NCI-H2081 (cell line): ENCODE data around the gene DLX6.
A peak's percentile ranks its signal among the peaks of the same experiment; 100 is the strongest.

ENCODE experiments used
- DNase-seq, 2 experiments: peaks; one replicate each; lab custom pipeline; 2025; lab: John Stamatoyannopoulos, UW

Gene DLX6

DNA sequence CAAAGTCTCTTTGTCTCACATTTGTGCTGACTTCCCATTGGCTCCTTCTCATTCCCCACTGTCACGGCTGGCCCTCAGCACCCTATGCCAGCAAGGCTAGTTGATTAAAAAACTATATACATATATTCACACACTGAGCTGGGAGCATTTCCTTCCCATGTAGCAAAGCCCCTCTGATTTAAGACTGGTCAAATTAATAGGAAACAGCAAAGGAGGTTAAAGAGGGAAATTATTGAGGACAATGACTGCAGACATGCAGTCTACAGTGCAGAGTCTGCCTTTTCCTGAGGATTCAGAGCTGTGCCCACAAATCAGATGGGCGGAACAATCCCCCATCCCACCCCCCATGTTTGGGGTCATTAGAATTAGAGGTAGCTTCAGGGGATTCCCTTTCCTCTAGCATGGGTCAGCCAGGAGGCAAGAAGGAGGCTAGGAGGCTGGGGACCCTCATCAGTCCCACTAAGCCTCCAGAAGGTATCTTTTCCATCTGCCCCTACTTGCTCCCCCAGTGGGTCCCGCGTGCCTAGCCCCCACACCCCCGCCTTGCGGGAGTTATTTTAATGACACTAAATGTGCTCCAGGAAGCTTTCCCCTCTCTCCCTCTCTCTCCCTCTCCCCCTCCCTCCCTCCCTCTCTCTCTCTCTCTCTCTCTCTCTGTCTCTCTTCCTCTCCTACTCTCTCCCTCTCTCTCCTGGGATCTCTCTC is 9.8 kb upstream of the DLX6 start:
- no peak for DNase-seq

DNA sequence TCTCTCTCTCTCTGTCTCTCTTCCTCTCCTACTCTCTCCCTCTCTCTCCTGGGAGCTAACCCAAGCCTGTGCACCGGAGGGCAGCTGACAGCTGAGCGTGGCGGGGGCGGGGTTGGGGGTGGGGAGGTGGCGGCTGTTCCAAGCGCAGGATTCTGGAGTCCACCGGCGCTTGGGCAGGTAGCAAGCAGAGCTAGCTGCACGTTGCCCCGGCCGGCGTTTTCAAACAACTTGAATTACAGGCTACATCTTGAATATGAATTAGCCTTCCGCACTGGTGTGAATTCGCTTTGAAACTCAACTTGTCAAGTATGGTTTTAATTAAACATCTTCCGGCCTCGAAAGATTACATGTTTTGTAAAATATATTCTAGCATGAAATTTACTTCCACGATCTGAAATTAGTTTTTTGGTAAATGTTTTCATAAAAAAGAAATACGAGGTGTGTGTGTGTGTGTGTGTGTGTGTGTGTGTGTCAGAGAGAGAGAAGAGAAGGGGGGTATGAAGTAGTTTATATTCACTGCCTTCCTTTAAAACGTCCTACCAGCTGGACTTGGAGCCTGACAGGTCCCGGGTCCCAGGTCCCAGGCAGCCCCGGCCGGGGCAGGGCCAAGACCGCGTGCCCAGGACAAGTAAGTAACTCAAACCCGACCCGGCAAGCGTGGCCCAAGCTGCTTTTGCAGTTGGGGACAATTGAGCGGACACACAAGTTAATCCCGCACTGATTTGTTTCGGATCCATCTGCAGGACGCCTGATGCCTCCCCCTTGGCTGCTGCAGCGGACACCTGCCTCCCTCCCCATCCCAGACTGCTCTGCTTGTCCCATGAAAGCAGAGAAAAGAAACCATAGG is 9.0 kb upstream of the DLX6 start:
- DNase-seq, result no peak

DNA sequence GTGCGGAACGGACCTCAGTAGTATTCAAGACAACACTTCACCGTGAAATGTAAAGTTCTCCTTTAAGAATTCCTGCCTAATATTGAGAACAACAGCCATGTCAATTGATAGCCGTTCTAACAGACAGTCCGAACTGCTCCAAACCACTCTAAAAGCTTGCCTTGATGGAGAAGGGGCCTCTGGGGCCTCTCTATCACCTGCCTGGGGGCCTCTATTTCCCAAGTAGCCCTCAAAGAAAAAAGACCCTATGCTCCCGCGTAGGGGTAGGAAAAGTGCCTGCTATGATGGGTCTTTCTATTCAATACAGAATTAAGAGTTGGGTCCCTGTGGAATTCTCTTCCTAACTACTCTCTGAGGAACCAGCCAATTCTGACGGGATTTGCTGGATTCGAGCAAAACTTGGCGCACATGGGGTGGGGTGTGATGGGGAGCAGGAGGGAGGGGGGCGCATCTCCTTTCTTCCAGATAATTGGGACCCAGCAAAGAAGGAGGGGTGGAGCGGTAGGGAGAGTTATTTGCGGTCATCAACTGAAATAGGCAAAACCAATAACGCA is 8.3 kb upstream of the DLX6 start:
- no peak for DNase-seq

DNA sequence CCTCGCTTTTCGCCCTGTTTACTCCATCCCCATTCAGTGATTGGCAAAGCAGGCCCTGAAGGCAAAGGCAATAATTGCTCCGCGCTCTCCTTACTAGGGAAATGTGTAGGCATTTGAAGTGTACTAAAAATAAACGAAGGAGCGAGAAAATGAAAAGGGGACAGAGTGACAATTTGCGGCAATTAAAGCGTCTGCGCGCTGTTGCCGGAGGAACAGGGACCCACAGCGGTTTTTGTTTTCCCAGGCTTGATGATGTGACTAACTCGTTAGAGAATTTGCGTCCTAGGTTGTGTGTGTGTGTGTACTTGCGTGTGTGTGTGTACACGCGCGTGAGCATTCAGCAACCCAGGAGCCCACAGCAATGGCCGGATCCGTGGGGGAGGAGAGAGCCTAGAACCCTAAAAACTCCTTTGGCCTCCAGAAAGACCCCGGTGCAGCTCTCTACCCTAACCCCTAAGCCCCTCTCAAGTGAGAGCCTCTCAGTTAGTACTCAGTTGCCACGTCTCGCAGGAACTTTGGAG is 7.8 kb upstream of the DLX6 start:
- no peak for DNase-seq

DNA sequence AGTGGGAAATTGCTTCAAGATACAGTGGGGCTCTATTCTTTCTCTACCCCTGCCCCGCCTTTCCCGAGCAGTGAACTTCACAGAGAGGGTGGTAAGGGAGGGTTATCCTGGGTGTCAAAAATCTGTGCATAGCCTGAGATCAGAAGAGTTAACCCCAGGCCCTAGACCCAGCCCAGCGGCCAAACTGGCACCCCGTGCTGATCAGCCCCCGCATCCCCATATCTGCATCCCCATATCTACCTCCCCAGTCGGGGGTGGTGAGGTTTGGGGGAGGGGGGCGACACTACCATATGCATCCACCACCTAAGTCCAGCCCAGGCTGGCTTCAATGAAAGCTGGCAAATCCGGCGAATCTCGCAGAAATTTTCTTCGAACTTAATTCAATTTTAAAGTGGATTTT is 7.0 kb upstream of the DLX6 start:
- no peak for DNase-seq

DNA sequence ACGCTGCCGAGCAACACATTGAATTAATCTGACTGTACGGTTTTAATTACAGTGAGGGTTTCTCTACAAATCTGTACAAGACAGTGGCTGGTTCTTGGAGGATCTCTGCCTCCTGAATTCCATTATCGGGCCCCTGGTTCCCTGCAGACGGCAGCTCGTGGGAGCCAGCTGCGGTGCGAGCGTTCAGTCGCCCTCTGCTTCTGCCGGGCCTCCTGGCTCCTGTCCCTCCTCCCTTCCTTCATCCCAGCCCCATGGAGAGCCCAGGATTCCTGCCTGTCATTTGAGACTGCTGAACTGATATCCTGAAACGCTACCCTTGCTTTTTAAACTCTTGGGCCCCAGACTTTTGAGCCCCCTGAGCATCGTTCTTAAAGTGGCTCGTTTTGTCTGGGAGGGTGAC is 6.6 kb upstream of the DLX6 start:
- DNase-seq, result no peak

GRCh38 chr7:97001221-97001620 is 4.1 kb upstream of the DLX6 start:
- DNase-seq, result no peak

GRCh38 chr7:97001656-97002554 is 3.4 kb upstream of the DLX6 start:
- no peak for DNase-seq

DNA sequence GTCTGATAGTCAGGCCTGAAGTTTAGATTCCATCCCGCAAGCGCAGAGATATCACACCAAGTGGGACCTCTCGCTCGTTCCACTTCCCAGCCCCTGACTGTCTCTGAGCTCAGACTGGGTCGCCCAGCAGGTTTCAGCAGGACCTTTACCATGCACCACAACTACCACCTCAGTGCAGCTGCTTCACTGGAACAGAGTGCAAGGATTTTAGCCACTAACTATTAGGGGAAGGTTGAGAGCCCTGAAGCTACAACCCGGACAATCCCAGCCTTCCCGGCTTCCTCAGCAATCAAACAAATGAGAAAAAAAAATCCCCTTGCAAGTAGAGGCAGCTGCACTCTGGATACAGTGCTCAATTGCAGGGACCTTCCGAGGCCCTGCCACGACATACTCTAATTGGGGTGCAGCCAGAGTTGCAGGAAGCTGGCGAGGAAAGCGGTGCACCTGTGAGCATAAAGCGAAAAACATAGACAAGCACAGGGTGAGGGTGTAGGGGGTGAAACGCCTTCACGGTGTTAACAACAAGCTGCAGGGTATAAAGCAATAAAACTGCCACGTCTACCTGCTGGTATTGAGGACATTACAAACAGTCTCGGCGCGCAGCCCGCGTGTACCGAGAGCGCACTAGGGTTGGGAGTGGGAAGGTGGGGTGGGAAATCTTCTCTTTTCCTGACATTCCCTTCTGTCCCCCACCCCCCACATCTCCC is 2.6 kb upstream of the DLX6 start:
- DNase-seq, result no peak

- DNase-seq, result no peak
Observed at GRCh38 chr7:97003262-97004246, 1.8 kb upstream of the DLX6 start.

- peak in 1 of 2 experiments; percentile 97 for DNase-seq
Observed at GRCh38 chr7:97004247-97005182, 838 bp upstream of the DLX6 start.

GRCh38 chr7:97006055-97006815 is 882 bp downstream of the DLX6 start:
- no peak for DNase-seq

- no peak for DNase-seq
Observed at GRCh38 chr7:97006816-97007582, 1.6 kb downstream of the DLX6 start.

GRCh38 chr7:97007583-97007861 is 2.2 kb downstream of the DLX6 start:
- no peak for DNase-seq

- no peak for DNase-seq
Observed at GRCh38 chr7:97008275-97008917, 3.0 kb downstream of the DLX6 start.

GRCh38 chr7:97009753-97010732 is 4.7 kb downstream of the DLX6 start:
- no peak for DNase-seq
